GM20000 (cell line): ENCODE measurements around the gene SCN2B.

ENCODE experiments used
- DNase-seq: peaks from one replicate; pipeline ENCODE4 v3.0.0; 2012; ENCODE audit warnings: low spot score
- TF ChIP-seq, protein P1 (sequence below): IDR thresholded peaks from 2 replicates; pipeline ENCODE4 v1.5.1; 2012; ENCODE audit warnings: mild to moderate bottlenecking, control low read depth; ENCODE audit errors: extremely low read depth, missing control alignments

The SCN2B gene

GRCh38 chr11:118145285-118146227 lies 30.9 kb downstream of the SCN2B start:
- peak; percentile 97 for DNase-seq
- TF ChIP-seq, protein P1, sequence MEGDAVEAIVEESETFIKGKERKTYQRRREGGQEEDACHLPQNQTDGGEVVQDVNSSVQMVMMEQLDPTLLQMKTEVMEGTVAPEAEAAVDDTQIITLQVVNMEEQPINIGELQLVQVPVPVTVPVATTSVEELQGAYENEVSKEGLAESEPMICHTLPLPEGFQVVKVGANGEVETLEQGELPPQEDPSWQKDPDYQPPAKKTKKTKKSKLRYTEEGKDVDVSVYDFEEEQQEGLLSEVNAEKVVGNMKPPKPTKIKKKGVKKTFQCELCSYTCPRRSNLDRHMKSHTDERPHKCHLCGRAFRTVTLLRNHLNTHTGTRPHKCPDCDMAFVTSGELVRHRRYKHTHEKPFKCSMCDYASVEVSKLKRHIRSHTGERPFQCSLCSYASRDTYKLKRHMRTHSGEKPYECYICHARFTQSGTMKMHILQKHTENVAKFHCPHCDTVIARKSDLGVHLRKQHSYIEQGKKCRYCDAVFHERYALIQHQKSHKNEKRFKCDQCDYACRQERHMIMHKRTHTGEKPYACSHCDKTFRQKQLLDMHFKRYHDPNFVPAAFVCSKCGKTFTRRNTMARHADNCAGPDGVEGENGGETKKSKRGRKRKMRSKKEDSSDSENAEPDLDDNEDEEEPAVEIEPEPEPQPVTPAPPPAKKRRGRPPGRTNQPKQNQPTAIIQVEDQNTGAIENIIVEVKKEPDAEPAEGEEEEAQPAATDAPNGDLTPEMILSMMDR: peak; percentile 76

- no peak for DNase-seq
- TF ChIP-seq, protein P1: no peak
Observed at GRCh38 chr11:118144301-118145268, 31.9 kb downstream of the SCN2B start.

- TF ChIP-seq, protein P1: no peak
- no peak for DNase-seq
Observed at GRCh38 chr11:118143661-118144185, 32.7 kb downstream of the SCN2B start.

- TF ChIP-seq, protein P1: no peak
- DNase-seq: no peak
Observed at GRCh38 chr11:118142809-118143208, 33.6 kb downstream of the SCN2B start.

GRCh38 chr11:118142081-118142480 lies 34.4 kb downstream of the SCN2B start:
- DNase-seq: no peak

DNA sequence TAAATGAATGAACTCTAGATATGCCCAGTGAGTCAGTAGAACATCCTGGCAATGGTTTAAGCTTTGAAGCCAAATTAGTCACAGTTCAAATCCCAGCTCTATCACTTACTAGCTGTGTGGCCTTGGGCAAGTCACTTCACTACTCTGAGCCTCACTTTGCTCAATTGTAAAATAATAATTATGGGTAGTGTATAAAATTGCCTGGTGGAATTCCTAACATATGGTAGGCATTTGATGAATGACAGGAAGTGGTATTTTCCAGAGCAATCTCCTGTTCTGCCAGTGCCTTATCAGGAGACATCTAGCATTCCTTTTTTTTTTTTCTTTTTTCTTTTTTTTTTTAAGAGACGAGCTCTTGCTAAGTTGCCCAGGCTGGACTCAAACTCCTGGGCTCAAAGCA lies 36.9 kb downstream of the SCN2B start:
- no peak for DNase-seq
- TF ChIP-seq, protein P1: no peak

More at GRCh38 chr11:118142081-118142480, 34.4 kb downstream of the SCN2B start:
- TF ChIP-seq, protein P1: no peak
